RCC 7860 (cell line): ENCODE results near the gene APOA1.
"Not testable (repeated sequence)": the region's sequence is repeated elsewhere in the genome, so short reads cannot be mapped to it uniquely, and the experiment has no call there.

Experiments used
- DNase-seq: peaks from one replicate; pipeline ENCODE4 v3.0.0-alpha.2; 2015; ENCODE audit warnings: low spot score
- FAIRE-seq: peaks from 2 replicates; lab custom pipeline; 2012; peaks lifted over from hg19 to GRCh38; lab: Jason Lieb, UNC

The APOA1 gene

DNA sequence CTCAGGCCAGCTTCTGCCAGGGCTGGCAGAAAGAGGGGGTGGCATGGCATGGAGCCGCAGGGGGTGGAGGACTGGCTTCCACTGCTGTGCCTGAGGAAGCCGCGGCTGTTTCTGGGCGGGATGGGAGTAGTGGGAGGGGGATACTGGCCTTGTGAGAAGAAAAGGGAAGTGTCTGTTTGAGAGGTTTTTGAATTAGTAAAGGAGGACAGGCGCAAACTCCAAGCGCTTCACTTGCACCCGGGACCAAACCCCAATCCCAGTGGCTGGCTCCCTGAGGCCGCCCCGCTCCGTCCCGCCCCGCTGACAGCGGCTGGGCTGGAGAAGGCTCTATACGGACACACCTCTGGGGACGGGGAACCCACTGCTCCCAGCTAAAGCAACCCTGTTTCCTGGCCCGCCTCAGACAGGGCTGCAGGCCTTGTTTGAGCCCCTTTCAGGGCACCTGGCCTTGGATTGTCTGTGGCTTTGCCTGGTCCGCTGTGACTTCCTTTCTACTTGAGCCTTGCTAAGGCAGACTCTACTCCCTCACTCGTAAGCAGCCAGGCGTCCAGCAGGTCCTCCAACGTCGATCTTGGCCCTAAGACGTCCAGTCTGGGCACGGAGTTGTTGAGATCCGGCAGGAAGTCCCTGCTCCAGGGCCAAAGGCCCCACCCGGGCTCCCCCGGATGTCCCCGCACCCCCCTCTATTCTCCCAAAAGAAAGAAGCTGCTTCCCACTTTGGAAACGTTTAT, 2.2 kb downstream of the APOA1 start:
- no peak for FAIRE-seq
- no peak for DNase-seq

GRCh38 chr11:116834535-116835041, 2.8 kb downstream of the APOA1 start:
- FAIRE-seq: not testable (repeated sequence)

DNA sequence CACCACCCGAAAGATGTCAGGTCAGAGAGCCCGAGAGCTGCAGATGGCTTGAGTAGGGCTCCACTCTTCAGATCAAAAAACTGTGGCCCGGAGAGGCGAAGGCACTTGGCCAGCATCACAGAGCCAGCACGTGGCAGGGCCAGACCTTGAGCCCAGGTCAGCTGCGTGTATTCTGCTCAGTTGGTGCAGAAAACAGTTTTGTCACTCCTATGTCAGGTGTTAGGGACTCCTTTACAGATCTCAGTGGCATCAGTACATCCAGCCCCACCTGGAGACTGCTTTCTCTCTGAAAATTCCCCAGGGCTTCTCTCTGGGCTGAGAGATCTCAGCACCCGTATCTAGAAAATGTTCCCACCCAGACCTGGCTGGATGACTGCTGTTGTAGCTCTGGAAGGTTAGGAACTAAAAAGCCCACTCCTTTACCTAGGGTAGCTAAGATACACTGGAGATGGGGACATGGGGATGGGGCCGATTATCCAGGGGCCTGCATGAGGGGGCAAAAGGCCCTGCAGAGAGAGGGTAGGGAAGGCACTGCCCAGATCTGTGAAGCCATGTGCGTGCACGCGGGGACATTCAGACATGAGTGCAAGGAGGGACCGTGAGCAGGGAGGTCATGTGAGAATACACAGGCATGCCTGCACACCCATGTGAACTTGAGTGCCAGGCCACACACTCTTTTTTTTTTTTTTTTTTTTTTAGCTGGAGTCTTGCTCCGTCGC, 3.4 kb downstream of the APOA1 start:
- no peak for FAIRE-seq
- no peak for DNase-seq

More at GRCh38 chr11:116834535-116835041, 2.8 kb downstream of the APOA1 start:
- not testable (repeated sequence) for DNase-seq

DNA sequence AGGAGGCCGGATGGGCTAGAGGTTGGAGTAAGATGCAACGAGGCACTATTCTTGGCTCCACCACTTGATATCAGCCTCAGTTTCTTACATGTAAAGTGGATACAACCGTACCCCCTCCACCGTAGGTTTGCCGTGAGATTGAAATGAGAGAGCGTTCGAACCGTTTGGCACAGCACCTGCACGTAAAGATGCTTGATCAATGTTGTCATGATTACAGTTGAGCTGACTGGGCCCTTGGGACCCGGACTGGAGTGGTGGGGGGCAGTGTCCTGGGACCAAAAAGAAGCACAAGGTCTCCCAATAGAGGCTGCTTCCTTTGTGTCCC, 4.0 kb downstream of the APOA1 start:
- DNase-seq: no peak
- no peak for FAIRE-seq

- DNase-seq (no peak), FAIRE-seq (no peak)
These were observed 4.8 kb downstream of the APOA1 start for GRCh38 chr11:116832350-116833290.

GRCh38 chr11:116831790-116832349, 5.6 kb downstream of the APOA1 start:
- FAIRE-seq: no peak
- no peak for DNase-seq

GRCh38 chr11:116830184-116830912, 7.1 kb downstream of the APOA1 start:
- no peak for FAIRE-seq
- DNase-seq: no peak

- no peak for FAIRE-seq
- no peak for DNase-seq
These were observed 7.8 kb downstream of the APOA1 start, which contains the start of gene APOC3 for GRCh38 chr11:116829525-116830183. Gene APOC3 (plus strand): TSS chr11:116829907. CDS start chr11:116830583, 676 bp downstream.

DNA sequence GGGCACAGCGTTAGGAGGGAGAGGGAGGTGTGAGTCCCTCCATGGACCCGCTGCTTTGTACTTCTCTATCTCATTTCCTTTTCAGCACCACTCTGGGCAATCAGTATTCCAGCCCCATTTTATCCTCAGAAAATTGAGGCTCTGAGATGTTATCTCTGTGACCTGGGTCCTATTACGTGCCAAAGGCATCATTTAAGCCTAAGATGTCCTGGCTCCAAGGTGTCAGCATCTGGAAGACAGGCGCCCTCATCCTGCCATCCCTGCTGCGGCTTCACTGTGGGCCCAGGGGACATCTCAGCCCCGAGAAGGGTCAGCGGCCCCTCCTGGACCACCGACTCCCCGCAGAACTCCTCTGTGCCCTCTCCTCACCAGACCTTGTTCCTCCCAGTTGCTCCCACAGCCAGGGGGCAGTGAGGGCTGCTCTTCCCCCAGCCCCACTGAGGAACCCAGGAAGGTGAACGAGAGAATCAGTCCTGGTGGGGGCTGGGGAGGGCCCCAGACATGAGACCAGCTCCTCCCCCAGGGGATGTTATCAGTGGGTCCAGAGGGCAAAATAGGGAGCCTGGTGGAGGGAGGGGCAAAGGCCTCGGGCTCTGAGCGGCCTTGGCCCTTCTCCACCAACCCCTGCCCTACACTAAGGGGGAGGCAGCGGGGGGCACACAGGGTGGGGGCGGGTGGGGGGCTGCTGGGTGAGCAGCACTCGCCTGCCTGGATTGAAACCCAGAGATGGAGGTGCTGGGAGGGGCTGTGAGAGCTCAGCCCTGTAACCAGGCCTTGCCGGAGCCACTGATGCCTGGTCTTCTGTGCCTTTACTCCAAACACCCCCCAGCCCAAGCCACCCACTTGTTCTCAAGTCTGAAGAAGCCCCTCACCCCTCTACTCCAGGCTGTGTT, 8.5 kb downstream of the APOA1 start:
- no peak for DNase-seq
- no peak for FAIRE-seq

DNA sequence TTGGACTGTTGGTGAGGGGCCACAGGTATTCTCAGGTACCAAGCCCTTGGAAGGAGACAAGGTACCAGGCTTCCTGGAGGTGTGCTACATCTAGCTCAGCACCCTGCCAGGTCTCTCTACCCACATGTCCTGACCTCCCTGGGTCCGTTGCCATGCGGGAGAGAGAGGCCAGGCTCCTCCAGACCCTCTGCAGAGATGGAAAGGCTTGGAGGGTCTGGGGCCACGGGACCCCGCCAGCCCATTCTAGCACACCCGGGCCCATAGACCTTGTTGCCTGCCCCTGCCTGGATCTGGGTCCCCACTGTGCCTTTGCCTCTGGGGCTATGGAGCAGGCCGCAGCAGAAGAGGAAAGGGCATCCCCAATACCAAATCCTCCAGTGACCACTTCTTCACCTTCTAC, 10.0 kb downstream of the APOA1 start:
- FAIRE-seq: no peak

GRCh38 chr11:116826751-116827431, 10.5 kb downstream of the APOA1 start:
- FAIRE-seq: no peak
- DNase-seq: no peak

More for the DNA sequence above, 10.0 kb downstream of the APOA1 start:
- no peak for DNase-seq

- no peak for DNase-seq
- no peak for FAIRE-seq
These were observed 11.3 kb downstream of the APOA1 start for GRCh38 chr11:116825854-116826750.

GRCh38 chr11:116825434-116825833, 12.0 kb downstream of the APOA1 start:
- DNase-seq: no peak
- no peak for FAIRE-seq

- DNase-seq (no peak), FAIRE-seq (no peak)
These were observed 14.2 kb downstream of the APOA1 start, which contains the start of gene APOA4 for GRCh38 chr11:116823031-116823843. Gene APOA4 (minus strand): TSS chr11:116823304. CDS start chr11:116823191, 113 bp downstream.

- no peak for FAIRE-seq
These were observed 14.8 kb downstream of the APOA1 start for GRCh38 chr11:116822575-116822974.

More at GRCh38 chr11:116822575-116822974, 14.8 kb downstream of the APOA1 start:
- no peak for DNase-seq
